Neural cell (in vitro differentiated cells): ENCODE results near the gene ANKS3.

Experiments used
- CTCF ChIP-seq: fragments of 450-650 bp; IDR thresholded peaks from 2 replicates; pipeline ENCODE4 v1.5.1; 2014; ENCODE audit warnings: antibody characterized with exemption, mild to moderate bottlenecking, moderate library complexity; ENCODE audit not compliant: poor library complexity, severe bottlenecking
- POLR2AphosphoS5 ChIP-seq: IDR thresholded peaks from 2 replicates; pipeline ENCODE4 v1.6.1; 2012
- REST ChIP-seq: IDR thresholded peaks from 2 replicates; pipeline ENCODE4 v1.6.1; 2012; ENCODE audit warnings: borderline replicate concordance

DNA sequence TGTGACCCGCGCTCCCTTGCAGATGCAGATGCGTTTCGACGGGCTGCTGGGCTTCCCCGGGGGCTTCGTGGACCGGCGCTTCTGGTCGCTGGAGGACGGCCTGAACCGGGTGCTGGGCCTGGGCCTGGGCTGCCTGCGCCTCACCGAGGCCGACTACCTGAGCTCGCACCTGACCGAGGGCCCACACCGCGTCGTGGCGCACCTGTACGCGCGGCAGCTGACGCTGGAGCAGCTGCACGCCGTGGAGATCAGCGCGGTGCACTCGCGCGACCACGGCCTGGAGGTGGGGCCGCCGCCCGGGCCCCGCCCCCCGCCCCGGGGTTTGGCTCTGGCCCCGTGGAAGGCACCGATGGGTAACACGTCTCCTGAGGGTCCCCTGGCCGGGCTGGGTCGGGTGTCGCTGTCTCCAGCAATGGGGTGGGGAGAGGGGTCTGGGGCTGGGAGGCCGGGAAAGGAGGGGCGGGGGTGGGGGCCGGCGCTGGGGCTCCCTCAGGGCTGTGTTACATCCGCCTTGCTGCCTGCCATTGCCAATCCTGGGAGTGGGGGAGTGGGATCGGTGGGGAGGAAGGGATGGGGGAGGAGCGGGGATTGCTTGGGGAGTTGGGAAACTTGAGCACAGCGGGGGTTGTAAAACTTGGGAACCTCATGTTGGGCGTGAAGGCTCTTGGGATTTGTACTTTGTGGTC is 40.0 kb downstream of the ANKS3 start:
- TF ChIP-seq POLR2AphosphoS5 (no peak), REST (no peak), CTCF (no peak)
